DOHH2 (cell line): Measurements from ENCODE around the gene OPRL1.

Source experiments
- H3F3A ChIP-seq: fragments of 200-600 bp; sonication (generic), shearing (Covaris generic); 2 replicates; pipeline ENCODE4 v1.6.0; 2016; ENCODE audit warnings: antibody characterized with exemption, mild to moderate bottlenecking; ENCODE audit not compliant: control insufficient read depth, insufficient read depth
- H3K27ac ChIP-seq: fragments of 200-600 bp; sonication (generic); 2 replicates; pipeline ENCODE4 v1.5.1; 2014; ENCODE audit warnings: low read depth, mild to moderate bottlenecking, low read length, moderate library complexity
- H3K27me3 ChIP-seq: fragments of 200-600 bp; sonication (generic); 2 replicates; pipeline ENCODE4 v1.6.1; 2014; ENCODE audit warnings: mild to moderate bottlenecking, low read length, mixed read lengths; ENCODE audit not compliant: control insufficient read depth
- H3K36me3 ChIP-seq: fragments of 200-600 bp; sonication (generic); 2 replicates; pipeline ENCODE4 v1.6.1; 2014; ENCODE audit warnings: mild to moderate bottlenecking, low read length, moderate library complexity, mixed read lengths; ENCODE audit not compliant: control insufficient read depth
- H3K4me1 ChIP-seq: fragments of 200-600 bp; sonication (generic); 2 replicates; pipeline ENCODE4 v1.6.1; 2014; ENCODE audit warnings: mild to moderate bottlenecking, low read length, mixed read lengths; ENCODE audit not compliant: control insufficient read depth
- H3K4me2 ChIP-seq: fragments of 200-600 bp; sonication (generic); 2 replicates; pipeline ENCODE4 v1.6.0; 2014; ENCODE audit warnings: mild to moderate bottlenecking, low read length, moderate library complexity
- H3K4me3 ChIP-seq: fragments of 200-600 bp; sonication (generic); 2 replicates; pipeline ENCODE4 v1.5.1; 2014; ENCODE audit warnings: mild to moderate bottlenecking, low read length, mixed read lengths
- H3K79me2 ChIP-seq: fragments of 200-600 bp; sonication (generic); 2 replicates; pipeline ENCODE4 v1.6.1; 2014; ENCODE audit warnings: mild to moderate bottlenecking, low read length, mixed read lengths; ENCODE audit not compliant: control insufficient read depth
- H3K9me2 ChIP-seq: fragments of 200-600 bp; sonication (generic); replicated peaks from 2 replicates; pipeline ENCODE4 v1.6.1; 2014; ENCODE audit warnings: mild to moderate bottlenecking, low read length, mixed read lengths; ENCODE audit not compliant: control insufficient read depth
- H3K9me3 ChIP-seq: fragments of 200-600 bp; sonication (generic); 2 replicates; pipeline ENCODE4 v1.6.1; 2014; ENCODE audit warnings: antibody characterized with exemption, low read length, mixed read lengths; ENCODE audit not compliant: control insufficient read depth, insufficient read depth
- H4K20me1 ChIP-seq: fragments of 200-600 bp; sonication (generic); 2 replicates; pipeline ENCODE4 v1.6.0; 2014; ENCODE audit warnings: low read depth, mild to moderate bottlenecking, antibody characterized with exemption, low read length, moderate library complexity; ENCODE audit not compliant: control insufficient read depth, insufficient read depth
- CTCF ChIP-seq: fragments of 200-600 bp; sonication (generic); IDR thresholded peaks from one replicate; pipeline ENCODE4 v1.5.1; 2014; ENCODE audit warnings: antibody characterized with exemption, mild to moderate bottlenecking, low read depth, low read length; ENCODE audit not compliant: poor library complexity, severe bottlenecking
- EZH2phosphoT487 ChIP-seq: fragments of 200-600 bp; sonication (generic); IDR thresholded peaks from 2 replicates; pipeline ENCODE4 v1.6.1; 2017; ENCODE audit warnings: borderline replicate concordance, mild to moderate bottlenecking, antibody characterized with exemption, low read length, moderate library complexity, mixed read lengths

OPRL1 gene

GRCh38 chr20:64137598-64138031, 57.7 kb downstream of the OPRL1 start:
- no peaks in the 10 kb centered on the region for H4K20me1 ChIP-seq
- H3K27me3 ChIP-seq = peaks cover 9% of the 10 kb centered on the region
- H3K4me1 ChIP-seq = peaks cover 5% of the 10 kb centered on the region
- H3F3A ChIP-seq = peaks cover 7% of the 10 kb centered on the region
- H3K79me2 ChIP-seq = no peaks in the 10 kb centered on the region
- H3K4me3 ChIP-seq = no peak overlapping the region
- H3K4me2 ChIP-seq = no peak overlapping the region
- H3K36me3 ChIP-seq = no peaks in the 10 kb centered on the region
- no peak overlapping the region for H3K27ac ChIP-seq
- H3K9me2 ChIP-seq = no peaks in the 10 kb centered on the region
- TF ChIP-seq CTCF (no peak), EZH2phosphoT487 (no peak)
- H3K9me3 ChIP-seq = no peaks in the 10 kb centered on the region

- Histone ChIP-seq H4K20me1 (no peaks in the 10 kb centered on the region), H3K27ac (no peak overlapping the region), H3K4me2 (no peak overlapping the region), H3K4me1 (peaks cover 10% of the 10 kb centered on the region), H3K4me3 (no peak overlapping the region), H3K9me3 (no peaks in the 10 kb centered on the region), H3K27me3 (peaks cover 9% of the 10 kb centered on the region), H3F3A (peaks cover 7% of the 10 kb centered on the region), H3K79me2 (no peaks in the 10 kb centered on the region), H3K9me2 (no peaks in the 10 kb centered on the region), H3K36me3 (no peaks in the 10 kb centered on the region)
- no peak for TF ChIP-seq EZH2phosphoT487
- TF ChIP-seq CTCF = no peak
Observed at GRCh38 chr20:64138276-64138815, 58.5 kb downstream of the OPRL1 start.

GRCh38 chr20:64139199-64140060, 59.5 kb downstream of the OPRL1 start:
- H3K9me2 ChIP-seq = no peaks in the 10 kb centered on the region
- H3K4me3 ChIP-seq = no peak overlapping the region
- peaks cover 9% of the 10 kb centered on the region for H3K27me3 ChIP-seq
- peaks cover 10% of the 10 kb centered on the region for H3K9me3 ChIP-seq
- no peaks in the 10 kb centered on the region for H4K20me1 ChIP-seq
- peaks cover 10% of the 10 kb centered on the region for H3K4me1 ChIP-seq
- TF ChIP-seq CTCF = no peak
- no peak for TF ChIP-seq EZH2phosphoT487
- H3K36me3 ChIP-seq = no peaks in the 10 kb centered on the region
- no peak overlapping the region for H3K4me2 ChIP-seq
- H3K27ac ChIP-seq = no peak overlapping the region
- H3K79me2 ChIP-seq = no peaks in the 10 kb centered on the region
- H3F3A ChIP-seq = no peaks in the 10 kb centered on the region
